ENCODE data around the gene KIF1B.

GRCh38 chr1:10192263-10192662 is 18.1 kb upstream of the KIF1B start:
- TF ChIP-seq EZH2phosphoT487 (IDR thresholded peaks at IDR 0.05; ENCODE audit: low read length) (no peak), CTCF (IDR thresholded peaks at IDR 0.05; ENCODE audit: low read length) (no peak), EZH2 (optimal IDR thresholded peaks at IDR 0.05; ENCODE audit: low read depth, low read length) (no peak)

All from MM.1S (cell line).